Measurements from ENCODE around the gene DYSF.

DYSF gene

GRCh38 chr2:71465961-71466300, 12.6 kb downstream of the DYSF start:
- H3K79me2 ChIP-seq (ENCODE audit: low read length), result no peaks in the 10 kb centered on the region
- H3K27ac ChIP-seq (ENCODE audit: low read length), result no peak overlapping the region
- H3K4me2 ChIP-seq (ENCODE audit: low read length), result no peak overlapping the region
- 0 out of 2 replicates have a peak, but pooled peaks cover 7% of the 10 kb centered on the region for H3K27me3 ChIP-seq (ENCODE audit: low read depth, low read length)
- no peaks in the 10 kb centered on the region for H4K20me1 ChIP-seq (ENCODE audit: insufficient read depth, low read length)
- H3K36me3 ChIP-seq (replicated peaks; ENCODE audit: low read depth, low read length), result no peaks in the 10 kb centered on the region
- no peak overlapping the region for H3K4me3 ChIP-seq (ENCODE audit: low read length)
- H3K9ac ChIP-seq (ENCODE audit: low read length), result no peak overlapping the region
- H3K9me3 ChIP-seq (ENCODE audit: insufficient read depth, low read length), result no peaks in the 10 kb centered on the region
- H3K4me1 ChIP-seq (ENCODE audit: low read length), result no peaks in the 10 kb centered on the region
- TF ChIP-seq EZH2phosphoT487 (IDR thresholded peaks at IDR 0.05; ENCODE audit: low read depth) (no peak), CTCF (IDR thresholded peaks at IDR 0.05; ENCODE audit: low read depth, low read length) (no peak)
- no peak overlapping the region for H2AFZ ChIP-seq (ENCODE audit: low read depth, low read length)

- Histone ChIP-seq H3K4me1 (ENCODE audit: low read length) (no peaks in the 10 kb centered on the region), H3K79me2 (ENCODE audit: low read length) (no peaks in the 10 kb centered on the region), H4K20me1 (ENCODE audit: insufficient read depth, low read length) (no peaks in the 10 kb centered on the region), H3K9ac (ENCODE audit: low read length) (no peak overlapping the region), H3K4me2 (ENCODE audit: low read length) (no peak overlapping the region), H3K27ac (ENCODE audit: low read length) (no peak overlapping the region), H3K27me3 (ENCODE audit: low read depth, low read length) (0 out of 2 replicates have a peak, but pooled peaks cover 7% of the 10 kb centered on the region), H3K4me3 (ENCODE audit: low read length) (no peak overlapping the region), H3K9me3 (ENCODE audit: insufficient read depth, low read length) (no peaks in the 10 kb centered on the region), H3K36me3 (replicated peaks; ENCODE audit: low read depth, low read length) (no peaks in the 10 kb centered on the region), H2AFZ (ENCODE audit: low read depth, low read length) (no peak overlapping the region)
- no peak for TF ChIP-seq CTCF (IDR thresholded peaks at IDR 0.05; ENCODE audit: low read depth, low read length)
- no peak for TF ChIP-seq EZH2phosphoT487 (IDR thresholded peaks at IDR 0.05; ENCODE audit: low read depth)
Measured at GRCh38 chr2:71466301-71467179, 13.2 kb downstream of the DYSF start.

- TF ChIP-seq EZH2phosphoT487 (IDR thresholded peaks at IDR 0.05; ENCODE audit: low read depth), result no peak
- TF ChIP-seq CTCF (IDR thresholded peaks at IDR 0.05; ENCODE audit: low read depth, low read length), result no peak
- Histone ChIP-seq H2AFZ (ENCODE audit: low read depth, low read length) (no peak overlapping the region), H3K27ac (ENCODE audit: low read length) (no peak overlapping the region), H3K79me2 (ENCODE audit: low read length) (no peaks in the 10 kb centered on the region), H3K9me3 (ENCODE audit: insufficient read depth, low read length) (no peaks in the 10 kb centered on the region), H4K20me1 (ENCODE audit: insufficient read depth, low read length) (no peaks in the 10 kb centered on the region), H3K4me3 (ENCODE audit: low read length) (no peak overlapping the region), H3K27me3 (ENCODE audit: low read depth, low read length) (0 out of 2 replicates have a peak, but pooled peaks cover 7% of the 10 kb centered on the region), H3K4me2 (ENCODE audit: low read length) (no peak overlapping the region), H3K9ac (ENCODE audit: low read length) (no peak overlapping the region), H3K4me1 (ENCODE audit: low read length) (no peaks in the 10 kb centered on the region), H3K36me3 (replicated peaks; ENCODE audit: low read depth, low read length) (no peaks in the 10 kb centered on the region)
Measured at GRCh38 chr2:71467180-71467815, 13.9 kb downstream of the DYSF start.

- Histone ChIP-seq H3K36me3 (replicated peaks; ENCODE audit: low read depth, low read length) (no peaks in the 10 kb centered on the region), H2AFZ (ENCODE audit: low read depth, low read length) (no peak overlapping the region), H3K27ac (ENCODE audit: low read length) (no peak overlapping the region), H3K4me3 (ENCODE audit: low read length) (no peak overlapping the region), H4K20me1 (ENCODE audit: insufficient read depth, low read length) (no peaks in the 10 kb centered on the region), H3K9me3 (ENCODE audit: insufficient read depth, low read length) (no peaks in the 10 kb centered on the region), H3K9ac (ENCODE audit: low read length) (no peak overlapping the region), H3K79me2 (ENCODE audit: low read length) (no peaks in the 10 kb centered on the region), H3K27me3 (ENCODE audit: low read depth, low read length) (0 out of 2 replicates have a peak, but pooled peaks cover 7% of the 10 kb centered on the region), H3K4me2 (ENCODE audit: low read length) (no peak overlapping the region), H3K4me1 (ENCODE audit: low read length) (no peaks in the 10 kb centered on the region)
- no peak for TF ChIP-seq CTCF (IDR thresholded peaks at IDR 0.05; ENCODE audit: low read depth, low read length)
- no peak for TF ChIP-seq EZH2phosphoT487 (IDR thresholded peaks at IDR 0.05; ENCODE audit: low read depth)
Measured at GRCh38 chr2:71468279-71469015, 15.1 kb downstream of the DYSF start.
